ENCODE data around the gene NCKAP5. TPM values are rescaled to one million over a fixed set of nuclear protein-coding genes. Genes with fewer than 3 reads are reported as not detected.

Gene NCKAP5
- total RNA-seq, 1 donor from 2014 or later = 2.7 TPM

DNA sequence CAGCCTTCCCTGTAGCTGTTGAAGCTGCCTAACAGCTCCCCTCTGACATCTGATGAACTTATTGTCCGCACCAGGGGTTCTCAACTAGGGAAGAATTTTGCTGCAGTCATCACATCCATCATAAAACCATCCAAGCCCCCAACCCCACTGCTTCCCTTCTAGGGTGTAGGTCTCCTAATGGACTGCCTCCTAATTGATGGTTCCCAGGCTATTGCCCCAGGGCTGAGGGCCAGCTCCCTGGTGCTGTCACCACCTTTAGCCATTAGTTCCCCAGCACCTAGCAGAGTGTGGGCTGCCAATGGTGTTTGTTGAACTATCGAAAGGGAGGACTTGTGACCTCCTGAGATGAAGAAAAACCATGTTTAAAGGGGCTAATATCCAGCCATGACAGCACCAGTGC is 125.9 kb downstream of the NCKAP5 start:
- Histone ChIP-seq H2AFZ (ENCODE audit: low read depth, low read length) (no peak overlapping the region), H3K27me3 (ENCODE audit: insufficient read depth, low read length) (no peaks in the 10 kb centered on the region), H3K9ac (ENCODE audit: low read length) (no peak overlapping the region), H3K36me3 (ENCODE audit: insufficient read depth, low read length) (no peaks in the 10 kb centered on the region), H3K4me3 (ENCODE audit: insufficient read depth, low read depth, low read length) (no peak overlapping the region), H4K20me1 (ENCODE audit: insufficient read depth, low read length) (no peaks in the 10 kb centered on the region), H3K4me1 (ENCODE audit: insufficient read depth, low read length) (no peaks in the 10 kb centered on the region), H3K79me2 (ENCODE audit: insufficient read depth, low read length) (no peaks in the 10 kb centered on the region), H3K27ac (ENCODE audit: low read depth, low read length) (no peak overlapping the region), H3K9me3 (ENCODE audit: insufficient read depth, low read depth, low read length) (no peaks in the 10 kb centered on the region), H3K4me2 (ENCODE audit: low read length) (no peak overlapping the region)
- H3K27me3 Mint-ChIP-seq (ENCODE audit: low read depth, unreplicated experiment) = no peaks in the 10 kb centered on the region
- H3K4me1 Mint-ChIP-seq (ENCODE audit: low read depth, unreplicated experiment) = peaks cover 7% of the 10 kb centered on the region
- no peaks in the 10 kb centered on the region for H3K36me3 Mint-ChIP-seq (ENCODE audit: low read depth, unreplicated experiment)
- H3K4me3 Mint-ChIP-seq (ENCODE audit: unreplicated experiment) = no peak overlapping the region
- H3K9me3 Mint-ChIP-seq (ENCODE audit: unreplicated experiment) = no peaks in the 10 kb centered on the region
- no peak for FAIRE-seq
- no peak for TF ChIP-seq EZH2 (IDR thresholded peaks at IDR 0.05; ENCODE audit: insufficient read depth, low read length)
- TF ChIP-seq, protein P1, sequence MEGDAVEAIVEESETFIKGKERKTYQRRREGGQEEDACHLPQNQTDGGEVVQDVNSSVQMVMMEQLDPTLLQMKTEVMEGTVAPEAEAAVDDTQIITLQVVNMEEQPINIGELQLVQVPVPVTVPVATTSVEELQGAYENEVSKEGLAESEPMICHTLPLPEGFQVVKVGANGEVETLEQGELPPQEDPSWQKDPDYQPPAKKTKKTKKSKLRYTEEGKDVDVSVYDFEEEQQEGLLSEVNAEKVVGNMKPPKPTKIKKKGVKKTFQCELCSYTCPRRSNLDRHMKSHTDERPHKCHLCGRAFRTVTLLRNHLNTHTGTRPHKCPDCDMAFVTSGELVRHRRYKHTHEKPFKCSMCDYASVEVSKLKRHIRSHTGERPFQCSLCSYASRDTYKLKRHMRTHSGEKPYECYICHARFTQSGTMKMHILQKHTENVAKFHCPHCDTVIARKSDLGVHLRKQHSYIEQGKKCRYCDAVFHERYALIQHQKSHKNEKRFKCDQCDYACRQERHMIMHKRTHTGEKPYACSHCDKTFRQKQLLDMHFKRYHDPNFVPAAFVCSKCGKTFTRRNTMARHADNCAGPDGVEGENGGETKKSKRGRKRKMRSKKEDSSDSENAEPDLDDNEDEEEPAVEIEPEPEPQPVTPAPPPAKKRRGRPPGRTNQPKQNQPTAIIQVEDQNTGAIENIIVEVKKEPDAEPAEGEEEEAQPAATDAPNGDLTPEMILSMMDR (IDR thresholded peaks at IDR 0.05; ENCODE audit: insufficient read depth, low read depth, low read length) = no peak
- DNase-seq (ENCODE audit: low read depth) = no peak
- no peak overlapping the region for H3K27ac Mint-ChIP-seq (ENCODE audit: unreplicated experiment)

GRCh38 chr2:133439565-133439920 is 128.7 kb downstream of the NCKAP5 start:
- Histone ChIP-seq H3K4me1 (ENCODE audit: insufficient read depth, low read length) (peaks cover 4% of the 10 kb centered on the region), H3K36me3 (ENCODE audit: insufficient read depth, low read length) (no peaks in the 10 kb centered on the region), H3K4me2 (ENCODE audit: low read length) (no peak overlapping the region), H4K20me1 (ENCODE audit: insufficient read depth, low read length) (no peaks in the 10 kb centered on the region), H3K27me3 (ENCODE audit: insufficient read depth, low read length) (no peaks in the 10 kb centered on the region), H3K9me3 (ENCODE audit: insufficient read depth, low read depth, low read length) (no peaks in the 10 kb centered on the region), H3K79me2 (ENCODE audit: insufficient read depth, low read length) (no peaks in the 10 kb centered on the region), H3K27ac (ENCODE audit: low read depth, low read length) (no peak overlapping the region), H3K9ac (ENCODE audit: low read length) (no peak overlapping the region), H3K4me3 (ENCODE audit: insufficient read depth, low read depth, low read length) (no peak overlapping the region), H2AFZ (ENCODE audit: low read depth, low read length) (no peak overlapping the region)
- Mint-ChIP-seq H3K9me3 (ENCODE audit: unreplicated experiment) (no peaks in the 10 kb centered on the region), H3K36me3 (ENCODE audit: low read depth, unreplicated experiment) (no peaks in the 10 kb centered on the region), H3K4me3 (ENCODE audit: unreplicated experiment) (no peak overlapping the region), H3K4me1 (ENCODE audit: low read depth, unreplicated experiment) (peaks cover 7% of the 10 kb centered on the region), H3K27me3 (ENCODE audit: low read depth, unreplicated experiment) (no peaks in the 10 kb centered on the region), H3K27ac (ENCODE audit: unreplicated experiment) (no peak overlapping the region)
- FAIRE-seq = no peak
- TF ChIP-seq, protein P1 (IDR thresholded peaks at IDR 0.05; ENCODE audit: insufficient read depth, low read depth, low read length) = no peak
- no peak for TF ChIP-seq EZH2 (IDR thresholded peaks at IDR 0.05; ENCODE audit: insufficient read depth, low read length)
- no peak for DNase-seq (ENCODE audit: low read depth)

- TF ChIP-seq, protein P1 (IDR thresholded peaks at IDR 0.05; ENCODE audit: insufficient read depth, low read depth, low read length) = no peak
- no peak for TF ChIP-seq EZH2 (IDR thresholded peaks at IDR 0.05; ENCODE audit: insufficient read depth, low read length)
- Histone ChIP-seq H3K27me3 (ENCODE audit: insufficient read depth, low read length) (no peaks in the 10 kb centered on the region), H3K9ac (ENCODE audit: low read length) (no peak overlapping the region), H3K79me2 (ENCODE audit: insufficient read depth, low read length) (no peaks in the 10 kb centered on the region), H4K20me1 (ENCODE audit: insufficient read depth, low read length) (no peaks in the 10 kb centered on the region), H3K27ac (ENCODE audit: low read depth, low read length) (no peak overlapping the region), H3K9me3 (ENCODE audit: insufficient read depth, low read depth, low read length) (no peaks in the 10 kb centered on the region), H2AFZ (ENCODE audit: low read depth, low read length) (no peak overlapping the region), H3K4me2 (ENCODE audit: low read length) (no peak overlapping the region), H3K4me1 (ENCODE audit: insufficient read depth, low read length) (peaks cover 4% of the 10 kb centered on the region), H3K4me3 (ENCODE audit: insufficient read depth, low read depth, low read length) (no peak overlapping the region), H3K36me3 (ENCODE audit: insufficient read depth, low read length) (no peaks in the 10 kb centered on the region)
- peaks cover 7% of the 10 kb centered on the region for H3K4me1 Mint-ChIP-seq (ENCODE audit: low read depth, unreplicated experiment)
- DNase-seq (ENCODE audit: low read depth) (no peak), FAIRE-seq (no peak)
- no peaks in the 10 kb centered on the region for H3K27me3 Mint-ChIP-seq (ENCODE audit: low read depth, unreplicated experiment)
- no peaks in the 10 kb centered on the region for H3K9me3 Mint-ChIP-seq (ENCODE audit: unreplicated experiment)
- H3K4me3 Mint-ChIP-seq (ENCODE audit: unreplicated experiment) = no peak overlapping the region
- H3K36me3 Mint-ChIP-seq (ENCODE audit: low read depth, unreplicated experiment) = no peaks in the 10 kb centered on the region
- H3K27ac Mint-ChIP-seq (ENCODE audit: unreplicated experiment) = no peak overlapping the region
Measured at GRCh38 chr2:133438848-133439564, 129.3 kb downstream of the NCKAP5 start.
